Upper lobe of left lung (tissue), 4 donors: Measurements from ENCODE around the gene PPM1H.

ENCODE experiments used
- CTCF ChIP-seq, 6 experiments: fragments of 450-650 bp in 4 of 6; fragments of 200-600 bp in 2 of 6; sonication (generic) in 2 of 6; IDR thresholded peaks; one replicate each; pipeline ENCODE4 v1.5.1; 2016 to 2019; ENCODE audit warnings: antibody characterized with exemption in 6 of 6
- EP300 ChIP-seq, 4 donors: sonication (generic); formaldehyde crosslinking; IDR thresholded peaks; one replicate each; pipeline ENCODE4 v1.5.1; 2017; ENCODE audit warnings: antibody characterized with exemption in 4 of 4, control low read depth in 2 of 4
- POLR2A ChIP-seq, 4 donors: fragments of 450-650 bp; IDR thresholded peaks; one replicate each; pipeline ENCODE4 v1.5.1; 2016 to 2017; ENCODE audit warnings: antibody characterized with exemption in 4 of 4, mild to moderate bottlenecking in 2 of 4
- POLR2AphosphoS5 ChIP-seq, 2 donors: sonication (generic); formaldehyde crosslinking; IDR thresholded peaks; one replicate each; pipeline ENCODE4 v1.5.1; 2017; ENCODE audit warnings: antibody characterized with exemption in 2 of 2

GRCh38 chr12:62656591-62657362 is 278.2 kb downstream of the PPM1H start:
- TF ChIP-seq POLR2AphosphoS5 (IDR thresholded peaks at IDR 0.05) (no peak), CTCF (IDR thresholded peaks at IDR 0.05) (no peak), POLR2A (IDR thresholded peaks at IDR 0.05) (no peak), EP300 (IDR thresholded peaks at IDR 0.05) (no peak)
